Measurements from ENCODE around the gene TSPEAR.

The TSPEAR gene

DNA sequence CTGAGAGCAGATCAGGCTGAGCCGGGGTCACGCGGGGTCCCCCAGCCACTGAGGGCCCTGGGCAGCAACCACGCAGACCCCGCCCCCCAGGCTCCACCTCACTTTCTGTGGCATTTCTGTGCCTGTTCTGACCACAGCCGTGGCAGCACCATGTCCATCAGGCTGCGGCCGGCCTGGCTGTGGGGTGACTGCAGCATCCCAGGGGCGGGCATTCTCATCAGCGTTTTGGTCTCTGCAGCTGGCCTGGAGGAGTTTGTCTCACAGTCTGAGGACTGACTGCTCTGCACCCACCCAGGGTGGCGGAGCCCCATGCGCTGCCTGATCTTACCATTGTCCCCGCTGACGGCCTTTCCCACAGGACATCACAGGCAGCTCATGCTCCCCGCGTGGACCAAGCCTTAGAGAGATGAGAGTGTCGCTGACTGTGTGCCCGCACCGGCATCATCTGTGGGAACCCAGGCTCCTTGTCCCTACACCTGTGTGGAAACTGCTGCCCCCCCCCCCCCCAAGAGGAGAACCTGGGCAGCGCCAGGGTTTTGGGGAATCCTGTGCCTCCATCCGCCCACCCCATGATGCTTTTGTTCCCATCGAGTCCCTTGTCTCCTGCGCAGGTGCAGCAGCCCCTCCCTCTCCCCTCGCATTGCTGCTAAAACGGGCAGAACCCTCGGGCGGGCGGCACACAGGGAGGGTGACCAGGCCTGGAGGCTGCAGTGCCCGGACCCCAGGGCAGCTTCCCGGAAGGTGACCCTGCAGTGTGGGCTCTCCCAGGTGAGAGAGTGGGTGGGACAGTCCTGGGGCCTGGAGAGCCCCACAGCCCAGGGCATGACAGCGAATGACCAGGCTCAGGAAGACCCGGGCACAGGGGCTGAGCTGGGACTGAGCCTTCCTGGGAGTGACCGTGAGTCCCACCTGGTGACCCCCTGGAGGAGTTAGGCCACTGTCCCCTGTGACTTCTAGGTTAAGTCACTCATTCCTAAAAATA, 173.2 kb downstream of the TSPEAR start:
- FAIRE-seq, result no peak

DNA sequence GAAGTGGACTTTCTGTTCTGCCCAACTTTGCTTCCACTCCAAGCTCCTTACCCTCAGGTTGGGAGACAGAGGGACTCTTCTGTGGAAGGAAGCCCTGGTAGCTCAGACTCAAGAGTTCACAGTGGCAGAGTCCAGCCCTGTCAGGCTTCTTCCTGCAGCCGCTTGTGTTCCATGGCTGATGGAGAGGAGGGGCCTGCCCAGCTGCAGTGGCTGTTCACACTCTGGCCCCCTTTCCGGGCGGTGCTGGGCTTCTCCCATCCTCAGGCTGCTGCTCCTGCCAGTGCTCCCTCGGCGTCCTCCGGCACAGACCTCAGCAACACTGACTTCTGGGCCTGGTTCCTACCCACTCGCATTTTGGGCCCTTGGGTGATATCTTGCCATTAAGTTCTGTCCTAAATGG, 175.4 kb downstream of the TSPEAR start:
- no peak for FAIRE-seq

DNA sequence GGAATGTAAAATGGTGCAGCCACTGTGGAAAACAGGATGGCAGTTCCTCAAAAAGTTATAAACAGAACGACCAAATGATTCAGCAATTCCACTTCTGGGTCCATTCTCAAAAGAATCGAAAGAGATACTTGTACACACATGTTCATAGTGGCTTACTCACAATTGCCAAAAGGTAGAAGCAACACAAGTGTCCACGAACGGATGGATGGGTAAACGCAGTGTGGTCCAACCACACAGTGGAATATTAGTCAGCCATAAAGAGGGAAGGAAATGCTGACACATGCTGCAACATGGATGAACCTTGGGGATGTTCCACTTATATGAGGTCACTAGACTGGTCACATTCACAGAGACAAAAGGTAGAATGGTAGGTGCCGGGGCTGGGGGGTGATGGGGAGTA, 176.7 kb downstream of the TSPEAR start:
- no peak for FAIRE-seq

DNA sequence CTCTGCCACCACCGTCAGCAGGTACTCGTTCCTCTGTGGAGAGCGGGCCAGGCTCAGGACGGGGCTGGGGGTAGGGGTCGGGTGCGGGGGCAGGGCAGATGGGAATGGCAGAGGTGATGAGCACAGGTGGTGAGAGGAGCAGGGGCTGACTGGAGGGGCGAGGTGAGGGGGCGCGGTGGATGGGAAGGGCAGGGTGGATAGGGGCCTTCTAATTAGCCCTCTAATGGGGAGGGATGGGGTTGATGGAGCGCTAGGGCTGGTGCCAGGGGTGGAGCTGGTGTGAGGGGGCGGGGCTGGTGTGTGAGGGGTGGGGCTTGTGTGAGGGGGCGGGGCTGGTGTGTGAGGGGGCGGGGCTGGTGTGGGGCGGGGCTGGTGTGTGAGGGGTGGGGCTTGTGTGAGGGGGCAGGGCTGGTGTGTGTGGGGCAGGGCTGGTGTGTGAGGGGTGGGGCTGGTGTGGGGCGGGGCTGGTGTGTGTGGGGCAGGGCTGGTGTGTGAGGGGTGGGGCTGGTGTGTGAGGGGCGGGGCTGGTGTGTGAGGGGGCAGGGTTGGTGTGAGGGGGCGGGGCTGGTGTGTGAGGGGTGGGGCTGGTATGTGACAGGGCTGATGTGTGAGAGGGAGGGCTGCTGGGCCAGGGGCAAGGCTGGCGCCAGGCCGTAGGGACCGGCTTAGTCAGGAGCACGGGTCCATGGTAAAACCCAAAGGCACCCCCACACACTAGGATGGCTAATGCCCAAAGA, 177.3 kb downstream of the TSPEAR start:
- no peak for FAIRE-seq

DNA sequence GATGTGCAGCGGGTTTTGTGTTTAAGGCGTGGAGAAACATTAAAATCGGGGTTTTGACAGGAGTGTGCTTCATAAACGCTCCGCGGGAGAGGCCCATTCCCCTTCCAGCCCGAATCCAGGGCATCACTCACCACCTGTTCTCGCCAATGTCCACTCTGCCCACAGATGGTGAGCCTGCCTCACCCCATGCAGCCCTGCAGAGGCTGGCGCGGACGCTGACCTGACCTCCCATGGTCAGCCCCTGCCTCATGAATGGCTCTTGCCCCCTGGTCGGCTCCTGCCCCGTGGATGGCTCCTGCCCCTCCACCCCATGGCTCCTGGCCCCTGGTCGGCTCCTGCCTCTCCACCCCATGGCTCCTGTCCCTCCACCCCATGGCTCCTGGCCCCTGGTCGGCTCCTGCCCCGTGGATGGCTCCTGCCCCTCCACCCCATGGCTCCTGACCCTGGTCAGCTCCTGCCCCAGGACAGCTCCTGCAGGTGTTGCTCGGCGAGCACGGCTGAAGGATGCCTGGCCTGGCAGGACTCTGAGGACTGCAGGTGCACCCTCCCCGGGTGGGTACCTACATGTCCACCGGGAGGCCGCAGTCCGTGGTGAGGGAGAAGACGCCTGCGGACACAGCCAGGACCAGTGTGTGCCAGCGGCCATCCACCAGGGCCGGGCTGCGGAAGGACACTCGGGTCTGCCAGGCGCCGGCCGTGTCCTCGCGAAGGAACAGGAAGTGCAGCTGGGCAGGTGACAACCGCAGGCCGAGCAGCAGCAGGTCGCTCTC, 178.1 kb downstream of the TSPEAR start:
- FAIRE-seq, result no peak

DNA sequence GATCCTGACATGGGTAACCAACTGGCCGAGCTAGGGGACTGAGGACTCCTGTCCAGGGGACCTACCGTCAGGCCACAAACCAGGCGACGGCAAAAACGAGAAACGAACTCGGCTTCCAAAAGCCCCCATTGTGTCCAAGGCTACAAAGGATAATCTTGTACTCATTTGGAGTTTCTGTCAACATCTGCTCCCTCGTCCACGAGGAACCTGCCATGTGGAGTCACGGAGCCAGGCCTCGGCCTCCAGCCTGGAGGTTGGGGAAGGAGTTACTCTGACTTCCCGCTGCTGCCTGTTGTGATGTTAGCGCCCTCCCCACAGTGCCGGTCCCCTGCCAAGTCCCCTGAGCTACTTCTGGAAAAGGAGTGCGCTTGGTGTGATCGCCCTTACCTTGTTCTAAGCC, 178.7 kb downstream of the TSPEAR start:
- no peak for FAIRE-seq

DNA sequence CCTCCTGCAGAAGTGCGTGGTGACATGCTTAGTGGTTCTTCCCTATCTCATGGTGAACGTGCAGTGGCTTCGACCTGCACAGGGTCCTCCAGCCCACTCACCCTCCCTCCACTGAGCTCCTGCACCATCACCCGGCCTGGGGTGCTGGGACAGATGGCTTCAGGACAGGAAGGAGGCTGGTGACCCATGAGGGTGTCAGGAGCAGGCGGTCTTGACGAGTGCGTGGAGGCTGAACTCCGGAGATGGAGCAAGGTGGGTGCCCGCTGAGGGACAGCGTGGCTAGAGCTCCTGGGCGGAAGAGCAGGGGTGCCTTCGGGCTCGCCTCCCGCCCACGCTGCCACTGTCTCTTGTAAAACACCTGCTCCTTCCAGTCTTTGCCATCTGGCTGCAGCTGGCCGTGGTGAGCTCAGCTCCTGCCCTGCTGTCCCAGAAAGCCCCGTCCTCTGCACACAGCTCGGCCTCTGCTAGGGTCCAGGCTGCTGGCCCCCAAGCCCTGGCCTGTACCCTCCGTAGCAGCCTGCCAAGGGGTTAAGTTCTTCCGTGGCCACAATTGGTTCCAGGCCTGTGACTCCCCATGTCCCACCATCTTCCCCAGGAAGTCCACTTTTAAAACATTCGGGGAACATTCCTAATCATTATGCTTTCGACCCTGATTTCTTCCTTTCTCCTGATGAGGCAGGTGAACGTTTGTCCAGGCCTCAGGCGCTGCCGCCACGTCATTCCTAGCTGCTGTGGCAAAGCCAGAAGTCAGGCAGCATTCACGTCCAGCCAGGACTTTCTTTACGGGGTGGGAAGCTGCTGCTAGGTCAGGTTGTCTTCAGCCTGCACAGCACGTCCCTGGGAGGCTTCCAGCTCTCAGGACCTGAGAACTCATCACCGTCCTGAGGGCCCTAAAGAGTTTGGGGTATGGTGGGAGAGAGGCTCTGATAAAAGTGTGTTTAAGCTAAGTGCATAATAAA, 179.5 kb downstream of the TSPEAR start:
- no peak for FAIRE-seq

DNA sequence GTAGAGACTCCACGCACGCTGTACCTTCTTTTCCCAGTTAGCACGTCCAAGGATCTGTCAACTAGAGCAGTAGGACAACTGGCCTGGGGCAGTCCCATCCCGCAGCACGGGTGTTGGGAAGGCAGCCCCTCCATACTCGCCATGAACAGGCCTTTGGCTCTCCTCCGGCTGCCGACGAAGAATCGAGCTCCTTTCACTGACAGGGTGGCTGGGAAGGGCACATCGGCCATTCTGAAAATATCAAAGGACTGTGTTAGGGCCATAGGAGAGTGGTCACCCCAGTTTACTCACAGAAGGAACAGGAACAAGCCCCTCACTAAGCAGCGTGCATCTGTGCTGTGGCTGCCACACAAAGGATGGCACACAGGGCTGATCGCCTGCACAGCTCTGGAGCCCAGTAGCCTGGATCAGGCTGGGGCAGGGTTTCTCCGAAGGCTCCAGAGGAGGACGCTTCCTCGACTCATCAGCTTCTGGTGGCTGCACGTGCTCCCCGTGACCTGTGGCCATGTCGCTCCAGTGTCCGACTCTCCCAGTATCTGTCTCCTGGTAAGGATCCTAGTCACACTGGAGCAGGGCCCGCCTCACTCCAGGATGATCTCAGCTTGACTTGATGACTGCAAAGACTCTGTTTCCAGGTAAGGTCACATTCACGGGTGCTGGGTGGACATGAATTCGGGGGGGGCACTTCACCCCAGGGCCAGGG, 180.3 kb downstream of the TSPEAR start:
- no peak for FAIRE-seq

DNA sequence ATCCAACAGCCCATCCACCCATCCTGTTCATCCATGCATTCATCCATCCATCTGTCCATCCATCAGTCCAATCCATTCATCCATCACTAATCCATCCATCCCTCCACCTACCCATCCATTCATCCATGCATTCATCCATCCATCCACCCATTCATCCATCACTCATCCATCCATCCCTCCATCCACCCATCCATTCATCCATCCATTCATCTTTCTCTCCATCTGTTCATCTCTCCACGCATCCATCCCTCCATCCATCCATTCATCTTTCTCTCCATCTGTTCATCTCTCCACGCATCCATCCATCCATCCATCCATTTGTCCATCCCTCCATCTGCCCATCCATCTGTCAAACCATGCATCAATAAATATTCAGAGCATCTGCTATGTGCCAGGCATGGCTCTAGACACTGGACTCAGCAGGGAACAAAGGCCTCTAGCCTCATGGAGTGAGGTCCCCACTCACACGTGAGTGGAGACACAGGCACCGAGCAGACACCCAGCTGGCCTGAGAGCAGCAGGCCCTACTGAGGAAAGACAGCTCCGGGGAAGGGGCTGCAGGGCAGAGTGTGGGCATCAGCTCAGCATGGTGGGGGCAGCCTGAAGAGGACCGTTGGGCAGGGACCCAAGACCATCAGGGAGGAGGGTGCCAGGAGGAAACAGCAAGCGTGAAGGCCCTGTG, 181.0 kb downstream of the TSPEAR start:
- FAIRE-seq, result no peak

DNA sequence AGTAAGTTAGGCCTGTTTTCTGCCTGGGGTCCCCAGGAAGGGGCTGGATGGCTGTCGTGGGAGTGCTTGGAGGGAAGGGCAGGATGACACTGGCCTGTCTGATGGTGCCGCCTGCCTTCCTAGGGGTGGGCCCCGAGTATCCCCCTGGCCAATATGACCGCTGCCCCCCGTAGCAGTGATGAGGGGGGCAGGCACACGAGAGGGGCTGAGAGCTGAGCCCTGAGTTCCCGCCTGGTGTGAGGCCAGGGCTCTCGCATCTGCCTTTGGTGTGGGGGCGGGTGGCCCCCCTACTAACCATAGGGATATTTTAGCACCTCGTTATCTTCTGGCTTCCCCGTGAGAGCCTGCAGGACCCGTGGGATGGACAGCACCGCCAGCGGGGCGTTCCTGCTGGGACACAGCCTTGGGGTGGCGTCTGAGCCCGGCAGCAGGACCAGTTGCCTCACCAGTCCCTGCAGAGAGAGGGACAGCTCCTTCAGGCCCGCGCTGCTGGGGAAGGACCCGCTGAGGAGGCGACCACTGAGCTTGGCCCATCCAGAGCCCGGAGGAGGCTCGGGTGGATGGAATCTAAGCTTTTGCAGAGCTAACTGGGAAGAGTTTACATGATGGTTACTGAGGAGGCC, 181.8 kb downstream of the TSPEAR start:
- FAIRE-seq, result no peak

DNA sequence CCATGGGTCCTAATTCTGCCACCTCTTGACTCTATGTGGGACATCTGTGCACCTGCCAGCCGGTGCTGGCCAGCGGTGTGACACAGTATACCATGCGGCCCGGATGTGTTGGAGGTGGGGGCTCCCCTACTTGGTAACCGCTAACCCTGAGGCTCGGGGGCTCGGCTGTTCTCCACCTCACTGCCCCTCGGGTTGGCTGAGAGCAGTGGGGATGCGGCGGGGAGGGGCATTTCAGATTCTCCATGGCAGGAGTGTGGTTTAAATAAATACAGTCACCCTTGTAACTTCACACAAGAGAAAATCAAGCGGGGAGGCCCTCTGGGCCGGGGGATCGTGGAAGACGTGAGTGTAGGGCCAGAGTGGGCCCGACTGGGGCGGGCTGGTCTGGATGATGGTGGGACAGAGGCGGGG, 182.4 kb downstream of the TSPEAR start:
- no peak for FAIRE-seq

DNA sequence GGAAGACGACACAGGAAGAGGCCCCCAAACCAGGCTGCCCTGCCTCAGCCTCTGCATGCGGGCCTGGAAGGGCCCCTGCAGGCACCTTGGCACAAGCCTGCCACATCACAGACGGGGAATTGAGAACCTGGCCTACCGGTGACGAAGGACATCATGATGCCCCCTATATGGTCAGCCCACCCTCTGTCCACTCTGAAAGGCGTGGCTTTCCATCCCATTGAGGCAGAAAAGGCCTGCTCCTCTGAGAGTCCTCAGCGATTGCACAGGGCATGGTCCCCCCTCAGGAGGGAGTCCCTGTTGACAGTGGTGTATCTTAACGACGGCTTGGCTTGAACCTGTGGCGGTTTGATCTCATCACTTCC, 182.8 kb downstream of the TSPEAR start:
- no peak for FAIRE-seq

DNA sequence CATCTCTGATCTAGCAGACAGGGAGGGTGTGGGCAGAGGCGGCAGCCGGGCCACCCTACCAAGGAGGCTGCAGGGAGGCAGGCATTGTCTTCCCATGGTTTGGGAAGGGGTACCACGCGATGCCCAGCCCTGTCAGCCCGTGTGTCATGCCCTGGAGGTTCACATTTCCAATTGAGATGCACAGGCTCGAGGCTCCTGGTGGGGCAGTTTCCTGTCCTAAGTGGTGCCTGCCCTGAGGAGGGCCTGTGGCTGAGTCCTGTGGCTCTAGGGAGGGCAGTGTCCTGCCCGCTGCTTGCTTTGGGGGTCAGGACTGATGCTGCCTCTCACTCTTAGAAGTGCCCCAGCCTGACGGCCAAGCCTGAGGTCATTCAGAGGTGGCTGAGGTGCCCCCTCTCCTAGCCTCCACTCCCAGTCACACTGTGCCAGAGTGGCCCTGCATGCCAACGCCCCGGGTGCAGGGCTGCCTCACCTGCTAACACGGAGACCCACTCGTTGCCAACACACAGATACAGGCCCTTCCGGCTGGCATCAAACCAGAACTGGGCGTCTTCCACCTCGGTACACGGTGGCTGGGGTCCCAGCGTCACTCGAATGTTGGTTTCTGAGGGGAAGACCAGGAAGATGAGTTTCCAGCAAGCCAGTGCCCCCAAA, 183.3 kb downstream of the TSPEAR start:
- no peak for FAIRE-seq

DNA sequence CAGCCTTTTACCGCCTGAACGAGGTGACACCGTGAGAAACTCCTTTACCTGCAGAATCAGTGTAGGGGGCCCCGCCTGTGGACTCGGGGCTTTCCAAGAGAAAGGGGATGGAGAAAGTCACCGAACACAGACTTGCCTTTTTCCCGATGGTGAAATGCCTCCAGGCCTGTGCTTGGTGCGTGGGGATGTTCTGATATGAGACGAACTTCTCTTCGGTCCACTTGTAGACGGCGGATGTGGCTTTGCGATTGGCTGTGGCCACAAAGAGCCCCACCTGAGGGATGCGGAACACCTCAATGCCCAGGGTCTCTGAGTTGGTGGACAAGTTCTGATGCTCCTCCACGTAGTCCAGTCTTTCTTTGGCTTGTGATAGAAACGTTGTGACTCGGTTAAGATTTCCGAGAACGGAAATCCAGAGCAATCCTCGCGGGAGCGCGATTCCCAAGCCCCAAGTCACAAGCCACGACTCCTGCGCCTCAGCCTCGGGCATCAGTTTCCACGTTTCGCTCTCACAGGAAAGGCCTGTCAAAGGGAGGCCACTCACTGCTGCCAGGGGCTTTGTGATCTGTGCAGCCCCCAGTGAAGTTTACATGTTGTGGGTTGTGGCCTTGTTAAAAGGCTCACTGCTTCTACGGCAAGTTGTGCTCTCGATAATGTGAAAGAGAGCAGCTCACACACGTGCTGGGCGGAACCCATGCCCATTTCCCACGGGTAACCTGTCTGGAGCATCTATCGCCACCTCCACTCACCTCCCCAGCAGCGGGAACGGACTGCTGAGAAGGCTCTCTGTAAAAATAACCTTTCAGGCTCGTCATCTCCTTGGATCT, 184.0 kb downstream of the TSPEAR start:
- FAIRE-seq, result no peak

DNA sequence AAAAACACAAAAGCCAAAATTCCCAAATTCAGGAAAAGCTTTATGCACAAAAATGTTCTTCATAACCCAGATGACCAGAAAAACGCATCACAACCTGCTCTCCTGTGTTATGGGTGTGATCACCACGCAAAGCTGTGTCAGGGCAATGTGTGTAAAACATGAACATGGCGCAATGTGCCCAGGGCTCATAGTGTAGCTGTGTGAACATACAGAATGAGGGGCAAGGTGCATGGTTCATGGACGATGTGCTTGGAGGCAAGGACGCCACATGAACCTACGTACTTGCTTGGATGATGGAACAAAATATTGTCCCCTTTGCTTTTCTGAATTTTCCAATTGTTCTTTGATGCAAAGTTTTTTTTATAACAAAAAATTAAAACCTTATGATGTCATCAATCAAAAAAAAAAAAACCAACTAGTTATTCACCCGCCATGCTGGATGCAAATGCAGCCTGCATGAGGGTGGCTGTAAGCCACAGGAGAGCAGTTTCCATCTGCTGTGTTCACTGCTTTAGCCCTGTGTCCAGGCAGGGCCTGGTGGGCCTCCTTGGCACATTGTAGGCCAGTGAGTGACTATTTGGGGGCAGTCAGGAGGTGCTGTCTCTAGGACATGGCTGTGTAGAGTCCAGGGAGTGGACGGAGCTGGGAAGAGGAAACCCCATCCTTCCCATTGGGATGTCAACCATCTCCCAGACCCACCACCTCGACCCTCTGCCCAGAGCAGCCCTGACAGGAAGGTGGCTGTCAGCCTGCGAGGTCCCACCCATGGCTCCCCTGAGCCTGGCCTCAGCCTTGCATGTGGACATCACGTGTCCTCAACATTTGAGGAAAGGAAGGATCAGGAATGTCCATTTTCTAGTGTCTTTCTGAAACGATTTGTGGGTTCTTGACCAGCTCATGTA, 185.0 kb downstream of the TSPEAR start:
- no peak for FAIRE-seq

DNA sequence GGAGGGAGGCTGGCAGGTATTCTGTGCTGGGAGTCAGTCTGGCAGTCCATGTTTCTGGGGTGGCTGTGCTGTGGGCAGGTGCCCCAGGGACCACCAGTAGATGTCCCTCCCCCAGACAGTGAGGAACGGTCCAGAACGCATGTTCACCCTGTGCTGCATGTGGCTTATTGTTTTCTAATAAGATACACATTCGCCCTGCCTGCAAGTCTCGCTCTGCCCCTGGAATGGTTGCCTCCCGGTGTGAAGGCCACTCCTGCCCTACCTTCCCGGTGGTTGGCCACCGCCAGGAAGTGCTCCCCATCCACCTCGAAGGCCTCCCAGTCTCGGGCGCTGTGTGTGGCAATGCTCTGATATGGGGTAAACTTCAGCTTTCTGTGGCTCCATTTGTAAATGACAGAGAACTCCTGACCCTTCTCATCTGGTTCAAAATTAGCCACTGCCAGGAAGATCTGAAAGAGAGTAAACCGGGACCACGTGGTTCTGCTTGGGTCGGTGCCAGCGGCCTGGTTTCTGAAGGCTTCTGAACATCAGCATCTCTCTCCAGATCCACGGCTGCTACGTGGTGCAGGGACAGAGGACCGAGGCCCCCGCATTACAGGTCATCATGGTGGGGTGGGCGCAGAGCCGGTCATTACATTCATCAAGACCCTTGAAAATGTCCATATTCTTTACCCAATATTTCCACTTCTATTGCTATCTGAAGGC, 185.8 kb downstream of the TSPEAR start:
- FAIRE-seq, result no peak

All from islet of Langerhans (tissue), 1 donor.